Measurements from ENCODE around the gene GNA15.

GNA15 gene

GRCh38 chr19:3121396-3121795 is 14.4 kb upstream of the GNA15 start:
- no peak for DNase-seq (ENCODE audit: low read depth)

DNA sequence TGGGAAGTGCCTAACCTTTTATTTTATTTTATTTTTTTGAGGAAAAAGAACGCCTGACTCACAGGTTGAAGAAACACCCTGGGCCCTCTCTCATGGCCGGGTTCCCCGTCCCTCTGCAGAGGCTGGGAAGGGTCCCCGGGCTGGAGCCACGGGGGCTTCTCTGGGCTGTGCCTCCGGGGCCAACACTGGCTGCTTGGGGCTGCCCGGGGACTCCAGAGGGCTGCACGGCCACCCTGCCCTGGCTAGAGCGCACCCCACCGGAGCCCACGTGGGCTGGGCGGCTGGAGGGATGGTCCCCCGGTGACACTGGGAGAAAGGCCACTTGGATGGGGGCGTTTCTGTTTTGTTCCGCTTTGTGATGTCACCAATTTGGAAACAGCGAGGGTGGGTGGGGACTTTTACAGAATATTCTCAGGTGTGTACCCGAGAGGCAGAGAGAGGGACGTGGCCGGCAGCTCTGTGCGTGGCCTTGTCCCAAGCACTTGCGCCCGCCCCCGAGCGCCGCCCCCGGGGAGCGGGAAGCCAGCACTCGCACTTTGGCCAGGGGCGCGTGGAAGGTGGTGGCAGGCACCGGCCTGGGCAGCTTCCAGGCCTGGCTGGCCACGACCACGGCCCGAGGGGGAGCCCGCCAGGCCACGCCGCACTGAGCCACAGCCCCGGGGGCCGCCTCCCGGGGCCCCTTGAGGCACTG is 13.9 kb upstream of the GNA15 start:
- no peak for DNase-seq (ENCODE audit: low read depth)

GRCh38 chr19:3122512-3122870 is 13.3 kb upstream of the GNA15 start:
- no peak for DNase-seq (ENCODE audit: low read depth)

DNA sequence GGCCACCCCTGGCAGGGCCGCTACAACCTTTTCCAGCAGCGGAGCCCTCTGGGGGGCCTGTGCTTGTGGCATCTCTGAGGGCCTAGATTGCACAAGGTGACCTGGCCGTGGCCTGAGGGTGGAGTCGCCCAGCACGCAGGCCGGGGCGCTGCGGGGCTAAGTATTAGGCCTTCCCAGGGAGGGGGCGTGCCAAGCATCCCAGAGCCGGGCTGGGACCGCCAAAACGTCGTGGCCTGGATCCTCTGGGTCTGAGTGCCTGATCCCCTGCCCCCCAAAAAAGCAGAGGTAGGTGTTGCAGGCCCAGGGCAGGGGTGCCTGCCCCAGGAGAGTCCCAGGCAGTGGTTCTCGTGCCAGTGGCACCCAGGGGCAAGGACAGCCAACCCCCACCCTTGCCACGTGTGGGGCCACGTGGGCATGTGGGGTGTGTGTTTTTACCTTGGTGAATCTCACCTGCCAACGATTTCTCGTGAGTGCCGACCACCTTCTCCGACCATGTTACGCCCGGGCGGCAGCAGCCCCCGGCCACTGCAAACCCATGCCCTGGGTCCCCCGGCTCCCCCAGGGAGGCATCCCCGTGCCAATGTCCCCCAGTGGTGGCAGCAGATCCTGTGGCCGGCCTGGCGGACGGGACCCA is 12.6 kb upstream of the GNA15 start:
- no peak for DNase-seq (ENCODE audit: low read depth)

DNA sequence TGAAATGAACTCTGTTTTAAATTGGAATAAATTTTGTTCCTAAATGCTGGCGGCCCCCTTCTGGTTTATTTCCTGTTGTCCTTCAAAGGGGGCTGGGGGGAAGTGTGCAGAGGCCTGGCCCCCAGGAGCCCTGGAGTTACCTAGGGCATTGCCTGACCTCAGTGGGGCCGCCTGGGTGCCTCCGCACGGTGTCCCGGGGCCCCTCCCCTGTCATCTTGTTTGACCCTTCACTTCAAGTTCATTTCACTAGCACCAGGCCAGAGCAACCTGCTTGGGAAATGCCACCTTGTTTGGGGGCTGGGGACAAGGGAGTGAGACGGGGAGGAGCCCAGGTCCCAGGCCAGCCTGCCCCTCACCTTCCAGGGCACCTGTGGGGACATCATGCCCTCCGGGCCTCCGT is 11.9 kb upstream of the GNA15 start:
- DNase-seq (ENCODE audit: low read depth) = no peak

GRCh38 chr19:3124630-3125029 is 11.2 kb upstream of the GNA15 start:
- no peak for DNase-seq (ENCODE audit: low read depth)

GRCh38 chr19:3125900-3126524 is 9.8 kb upstream of the GNA15 start:
- no peak for DNase-seq (ENCODE audit: low read depth)

DNA sequence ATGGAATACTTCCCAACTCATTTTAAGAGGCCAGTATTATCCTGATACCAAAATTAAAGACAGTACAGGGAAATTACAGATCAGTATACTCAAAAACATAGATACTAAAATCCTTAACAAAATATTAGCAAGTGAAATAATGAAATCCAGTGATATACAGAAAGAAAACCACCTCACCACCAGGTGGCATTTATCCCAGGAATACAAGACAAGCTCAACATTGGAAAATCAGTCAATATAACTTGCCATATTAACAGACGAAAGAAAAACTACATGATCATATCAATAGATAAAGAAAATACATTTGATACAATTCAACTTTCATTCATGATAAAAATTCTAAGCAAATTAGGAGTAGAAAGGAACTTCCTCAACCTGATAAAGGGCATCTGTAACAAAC is 6.7 kb upstream of the GNA15 start:
- DNase-seq (ENCODE audit: low read depth) = peak; percentile 28

DNA sequence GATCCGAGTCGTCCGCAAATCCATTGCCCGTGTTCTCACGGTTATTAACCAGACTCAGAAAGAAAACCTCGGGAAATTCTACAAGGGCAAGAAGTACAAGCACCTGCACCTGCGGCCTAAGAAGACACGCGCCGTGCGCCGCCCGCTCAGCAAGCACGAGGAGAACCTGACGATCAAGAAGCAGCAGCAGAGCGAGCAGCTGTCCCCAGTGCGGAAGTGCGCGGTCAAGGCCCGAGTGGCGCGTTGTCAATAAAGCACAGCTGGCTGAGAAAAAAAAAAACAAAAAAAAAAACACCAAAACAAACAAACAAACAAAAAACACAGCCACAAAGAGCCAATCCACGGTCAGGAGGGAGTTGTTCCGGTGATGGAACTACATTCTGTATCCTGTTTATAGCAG is 4.7 kb upstream of the GNA15 start:
- no peak for DNase-seq (ENCODE audit: low read depth)

DNA sequence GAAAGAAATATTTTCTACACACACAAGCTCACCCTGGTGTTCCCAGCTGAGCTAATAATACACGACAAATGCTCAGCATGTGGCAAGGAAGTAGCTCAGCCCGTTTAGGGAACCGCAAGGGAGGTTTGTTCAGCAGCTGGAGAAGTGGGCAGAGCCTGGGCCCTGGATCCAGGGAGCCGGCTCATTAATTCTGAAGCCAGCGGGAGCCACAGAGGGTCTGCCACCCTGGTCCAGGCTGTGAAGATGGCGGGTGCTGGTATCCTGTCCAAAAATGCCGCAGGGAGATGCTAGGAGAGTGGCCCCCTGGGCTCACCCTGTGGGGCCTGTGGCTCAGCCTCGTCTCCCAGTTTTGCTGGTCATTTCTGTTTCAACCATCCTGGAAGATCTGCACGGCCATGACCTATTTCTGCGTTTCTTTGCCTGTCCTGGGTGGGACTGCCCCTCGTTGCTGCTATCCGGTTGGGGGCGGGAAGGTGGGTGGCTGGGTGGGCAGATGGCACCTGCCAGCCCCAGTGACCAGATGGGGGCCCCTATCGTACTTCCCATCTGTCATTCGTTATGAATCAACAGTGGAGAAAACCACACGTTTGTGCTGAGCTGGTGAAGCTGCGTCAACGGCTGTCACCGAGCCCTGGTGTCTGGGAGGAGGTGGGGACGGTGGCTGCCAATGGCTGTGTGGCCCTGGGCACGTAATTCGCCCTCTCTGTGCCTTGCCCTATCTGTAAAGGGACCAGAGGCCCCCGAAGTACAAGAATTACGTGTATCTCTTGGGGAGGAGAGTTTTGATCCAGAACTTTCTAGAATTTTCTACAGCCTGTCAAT is 2.7 kb upstream of the GNA15 start:
- DNase-seq (ENCODE audit: low read depth) = peak; percentile 63

DNA sequence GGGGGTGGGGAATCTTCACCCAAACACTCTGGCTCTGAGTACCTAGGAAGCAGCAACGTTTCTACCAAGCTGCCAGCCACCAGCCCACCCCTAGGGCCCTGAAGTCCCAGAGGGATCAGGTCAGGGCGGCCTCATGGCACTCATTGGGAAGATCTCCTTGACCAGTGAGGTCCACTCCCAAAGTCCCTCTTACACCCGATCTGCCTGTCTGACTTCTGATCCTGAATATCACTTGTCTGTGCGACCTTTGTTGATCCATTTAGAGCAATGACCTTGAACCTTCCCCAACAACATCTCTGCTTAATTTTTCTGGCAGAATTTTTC is 2.1 kb upstream of the GNA15 start:
- no peak for DNase-seq (ENCODE audit: low read depth)

- DNase-seq (ENCODE audit: low read depth) = no peak
Measured at GRCh38 chr19:3136684-3137055, 837 bp downstream of the GNA15 start.

DNA sequence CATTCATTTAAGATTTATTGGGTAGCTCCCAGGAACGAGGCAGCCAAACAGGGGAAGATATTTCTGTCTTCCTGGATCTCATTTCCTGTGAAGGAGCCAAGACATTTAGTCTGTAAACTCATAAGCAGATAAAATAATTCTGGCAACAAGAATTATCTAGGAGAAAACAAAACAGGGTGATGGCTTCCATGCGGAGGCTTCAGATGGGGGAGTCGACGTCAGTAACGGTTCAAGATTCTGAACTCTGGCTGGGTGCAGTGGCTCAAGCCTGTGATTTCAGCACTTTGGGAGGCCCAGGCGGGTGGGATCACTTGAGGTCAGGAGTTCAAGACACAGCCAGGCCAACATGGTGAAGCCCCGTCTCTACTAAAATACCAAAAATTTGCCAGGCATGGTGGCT is 1.3 kb downstream of the GNA15 start:
- no peak for DNase-seq (ENCODE audit: low read depth)

DNA sequence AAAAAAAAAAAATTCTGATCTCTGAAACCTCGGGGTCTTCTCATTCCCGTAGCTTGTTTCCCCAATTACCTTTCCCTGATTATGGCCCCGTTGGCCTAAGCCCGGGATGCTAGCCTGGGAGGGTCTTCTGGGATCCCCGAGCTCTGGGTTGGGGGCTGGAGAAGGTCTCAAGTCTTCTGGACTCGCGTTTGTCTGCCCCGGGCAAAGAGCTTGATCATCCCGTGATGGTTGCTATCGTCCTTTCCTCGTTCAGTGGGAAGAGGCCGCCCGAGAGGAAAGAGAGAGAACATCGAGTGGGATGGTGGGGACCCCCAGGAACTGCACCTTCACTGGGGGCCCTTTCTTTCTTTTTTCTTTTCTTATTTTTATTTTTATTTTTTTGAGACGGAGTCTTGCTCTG is 2.4 kb downstream of the GNA15 start:
- no peak for DNase-seq (ENCODE audit: low read depth)

DNA sequence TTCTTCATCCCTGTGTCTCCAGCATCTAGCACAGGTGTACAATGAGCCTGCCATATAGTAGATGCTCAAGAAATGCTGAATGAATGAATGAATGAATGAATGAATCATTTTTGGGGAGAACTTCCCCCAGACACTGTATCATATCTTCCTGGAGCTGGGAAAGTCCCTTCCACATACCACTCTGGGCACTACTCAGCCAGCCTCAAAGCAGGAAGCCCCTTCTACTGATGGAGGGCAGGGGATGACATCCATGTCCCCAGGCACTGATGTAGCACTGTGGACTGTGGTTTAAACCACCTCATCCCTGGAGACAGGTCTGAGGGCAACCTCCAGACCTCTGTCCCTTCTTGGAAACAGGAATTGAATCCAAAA is 4.8 kb downstream of the GNA15 start:
- no peak for DNase-seq (ENCODE audit: low read depth)

DNA sequence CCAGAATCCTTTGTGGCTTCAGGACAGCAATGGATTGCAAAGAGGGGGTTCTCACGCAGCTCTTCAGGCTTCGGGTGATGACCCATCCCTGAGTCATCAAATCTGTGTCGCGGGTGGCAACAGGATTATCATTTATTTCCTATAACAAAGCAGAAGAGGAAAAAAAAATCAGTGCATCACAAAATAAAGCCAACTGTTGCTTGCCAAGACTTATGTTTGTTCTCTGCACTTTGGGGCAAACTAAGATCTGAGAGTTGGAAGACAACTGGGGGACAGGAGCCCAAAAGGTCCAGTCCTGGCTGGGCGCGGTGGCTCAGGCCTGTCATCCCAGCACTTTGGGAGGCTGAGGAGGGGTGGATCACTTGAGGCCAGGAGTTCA is 6.4 kb downstream of the GNA15 start:
- DNase-seq (ENCODE audit: low read depth) = peak; percentile 88

- no peak for DNase-seq (ENCODE audit: low read depth)
Measured at GRCh38 chr19:3142781-3143337, 7.0 kb downstream of the GNA15 start.

- no peak for DNase-seq (ENCODE audit: low read depth)
Measured at GRCh38 chr19:3145909-3146676, 10.3 kb downstream of the GNA15 start.

GRCh38 chr19:3146677-3147100 is 10.9 kb downstream of the GNA15 start:
- no peak for DNase-seq (ENCODE audit: low read depth)

DNA sequence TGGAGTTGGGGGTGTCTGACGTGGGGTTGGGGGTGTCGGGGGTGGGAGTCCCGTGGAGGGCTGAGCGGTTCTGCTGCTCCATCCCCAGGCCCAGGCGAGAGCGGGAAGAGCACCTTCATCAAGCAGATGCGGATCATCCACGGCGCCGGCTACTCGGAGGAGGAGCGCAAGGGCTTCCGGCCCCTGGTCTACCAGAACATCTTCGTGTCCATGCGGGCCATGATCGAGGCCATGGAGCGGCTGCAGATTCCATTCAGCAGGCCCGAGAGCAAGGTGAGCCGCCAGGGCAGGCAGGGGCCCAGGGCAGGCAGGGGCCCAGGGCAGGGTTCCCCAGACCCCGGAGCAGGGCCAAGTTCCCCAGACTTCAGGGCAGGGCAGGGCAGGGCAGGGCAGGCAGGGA is 12.7 kb downstream of the GNA15 start:
- DNase-seq (ENCODE audit: low read depth) = no peak

DNA sequence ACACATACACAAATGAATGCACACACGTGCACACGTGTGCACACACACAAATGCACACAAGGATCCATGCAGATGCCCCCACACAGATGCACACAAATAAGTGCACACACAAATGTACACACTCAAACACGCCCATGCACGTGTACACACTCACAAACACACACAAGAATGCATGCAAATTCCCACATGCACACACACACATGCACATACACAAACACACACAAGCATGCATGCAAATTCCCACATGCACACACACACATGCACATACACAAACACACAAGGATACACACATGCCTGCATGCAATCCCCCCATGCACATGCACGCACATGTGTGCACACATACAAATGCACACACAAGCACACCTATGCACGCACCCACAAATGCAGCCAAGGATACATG is 13.3 kb downstream of the GNA15 start:
- no peak for DNase-seq (ENCODE audit: low read depth)
